ENCODE data around the gene CLNK. TPM values are rescaled to one million over a fixed set of nuclear protein-coding genes. Genes with fewer than 3 reads are reported as not detected.

The CLNK gene
- total and polyA plus RNA-seq, 12 donors, result 0.07 to 0.35 (median 0.26) TPM; not detected in 9

DNA sequence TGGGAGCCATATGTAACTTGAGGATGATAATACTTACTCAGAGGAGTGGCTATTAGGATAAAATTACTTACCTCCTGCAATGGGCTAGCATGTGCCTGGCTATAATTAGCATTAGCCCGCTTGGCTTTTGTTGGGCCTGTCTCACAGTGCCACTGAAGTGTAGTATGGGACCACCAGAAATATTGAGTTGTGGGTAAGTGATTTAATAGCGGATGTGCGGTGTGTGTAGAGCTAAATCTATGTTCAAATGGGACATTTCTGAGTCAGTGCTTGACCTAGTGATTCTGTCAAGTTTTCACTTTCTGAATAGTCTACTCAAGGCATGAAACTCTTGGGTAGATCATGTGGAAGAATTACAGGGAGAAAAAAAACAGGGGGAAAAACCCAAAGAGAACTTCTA, 3.5 kb upstream of the CLNK start:
- TF ChIP-seq CTCF (IDR thresholded peaks at IDR 0.05) (no peak), POLR2A (IDR thresholded peaks at IDR 0.05) (no peak)
- intact Hi-C loops (cut with DNase I), result no loop called here
- H3K4me1 ChIP-seq (replicated peaks in 1 of 2), result peaks cover 0 to 10% of the 10 kb centered on the region in 2 donors
- DNase-seq, result no peak
- WGBS, 4 donors, result 91 to 98% (median 95%) methylated on average over 3 of the region's 3 CpGs
- H3K36me3 ChIP-seq (replicated peaks in 1 of 2), result no peaks in the 10 kb centered on the region
- H3K4me3 ChIP-seq, result no peak overlapping the region
- no peaks in the 10 kb centered on the region for H3K27me3 ChIP-seq
- no peak overlapping the region for H3K27ac ChIP-seq
- H3K9me3 ChIP-seq (replicated peaks in 1 of 3), result no peaks in the 10 kb centered on the region

DNA sequence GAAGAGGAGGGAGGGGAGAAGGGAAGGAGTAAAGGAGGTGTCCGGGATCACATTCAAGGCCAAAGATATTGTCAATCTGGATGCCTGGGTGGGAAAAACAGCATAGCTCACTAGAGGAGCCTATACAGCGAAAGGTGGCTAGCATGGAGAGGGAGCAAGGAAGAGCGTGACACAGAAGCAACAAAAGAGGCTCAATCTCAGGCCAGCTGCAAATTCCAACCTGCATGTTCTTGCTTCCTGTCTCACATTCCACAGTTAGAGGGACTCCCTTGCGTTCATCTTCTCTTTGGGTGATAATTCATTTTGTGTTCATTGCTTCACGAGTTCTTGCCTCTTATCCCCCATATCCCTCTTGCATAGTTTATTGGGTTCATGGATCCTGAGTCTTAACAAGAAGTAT, 3.0 kb upstream of the CLNK start:
- DNase-seq, result no peak
- Histone ChIP-seq H3K27ac (no peak overlapping the region), H3K27me3 (no peaks in the 10 kb centered on the region), H3K9me3 (replicated peaks in 1 of 3) (no peaks in the 10 kb centered on the region), H3K4me3 (no peak overlapping the region), H3K36me3 (replicated peaks in 1 of 2) (no peaks in the 10 kb centered on the region), H3K4me1 (replicated peaks in 1 of 2) (peaks cover 0 to 10% of the 10 kb centered on the region in 2 donors)
- intact Hi-C loops (cut with DNase I), result no loop called here
- WGBS, 4 donors, result 71 to 84% (median 78%) methylated on average over 5 of the region's 5 CpGs
- TF ChIP-seq CTCF (IDR thresholded peaks at IDR 0.05), result no peak
- TF ChIP-seq POLR2A (IDR thresholded peaks at IDR 0.05), result no peak

GRCh38 chr4:10682397-10682796, 2.2 kb downstream of the CLNK start:
- DNase-seq, result no peak
- H3K36me3 ChIP-seq (replicated peaks in 1 of 2), result no peaks in the 10 kb centered on the region
- intact Hi-C loops (cut with DNase I), result no loop called here
- H3K4me1 ChIP-seq (replicated peaks in 1 of 2), result no peaks in the 10 kb centered on the region
- H3K27me3 ChIP-seq, result no peaks in the 10 kb centered on the region
- no peaks in the 10 kb centered on the region for H3K9me3 ChIP-seq (replicated peaks in 1 of 3)
- no peak for TF ChIP-seq CTCF (IDR thresholded peaks at IDR 0.05)
- TF ChIP-seq POLR2A (IDR thresholded peaks at IDR 0.05), result no peak
- H3K4me3 ChIP-seq, result no peak overlapping the region
- H3K27ac ChIP-seq, result no peak overlapping the region
- 84 to 90% (median 86%) methylated on average over 3 of the region's 3 CpGs for WGBS, 4 donors

GRCh38 chr4:10677796-10678497, 6.6 kb downstream of the CLNK start:
- no peaks in the 10 kb centered on the region for H3K9me3 ChIP-seq (replicated peaks in 1 of 3)
- no peak overlapping the region for H3K27ac ChIP-seq
- 63 to 82% (median 70%) methylated on average over 5 of the region's 5 CpGs for WGBS, 4 donors
- no peaks in the 10 kb centered on the region for H3K36me3 ChIP-seq (replicated peaks in 1 of 2)
- TF ChIP-seq POLR2A (IDR thresholded peaks at IDR 0.05) (no peak), CTCF (IDR thresholded peaks at IDR 0.05) (no peak)
- intact Hi-C loops (cut with DNase I), result no loop called here
- no peaks in the 10 kb centered on the region for H3K4me1 ChIP-seq (replicated peaks in 1 of 2)
- no peak for DNase-seq
- no peaks in the 10 kb centered on the region for H3K27me3 ChIP-seq
- H3K4me3 ChIP-seq, result no peak overlapping the region
